ENCODE measurements around the gene ZNF311.
A peak's percentile ranks its signal among the peaks of the same experiment; 100 is the strongest.

DNA sequence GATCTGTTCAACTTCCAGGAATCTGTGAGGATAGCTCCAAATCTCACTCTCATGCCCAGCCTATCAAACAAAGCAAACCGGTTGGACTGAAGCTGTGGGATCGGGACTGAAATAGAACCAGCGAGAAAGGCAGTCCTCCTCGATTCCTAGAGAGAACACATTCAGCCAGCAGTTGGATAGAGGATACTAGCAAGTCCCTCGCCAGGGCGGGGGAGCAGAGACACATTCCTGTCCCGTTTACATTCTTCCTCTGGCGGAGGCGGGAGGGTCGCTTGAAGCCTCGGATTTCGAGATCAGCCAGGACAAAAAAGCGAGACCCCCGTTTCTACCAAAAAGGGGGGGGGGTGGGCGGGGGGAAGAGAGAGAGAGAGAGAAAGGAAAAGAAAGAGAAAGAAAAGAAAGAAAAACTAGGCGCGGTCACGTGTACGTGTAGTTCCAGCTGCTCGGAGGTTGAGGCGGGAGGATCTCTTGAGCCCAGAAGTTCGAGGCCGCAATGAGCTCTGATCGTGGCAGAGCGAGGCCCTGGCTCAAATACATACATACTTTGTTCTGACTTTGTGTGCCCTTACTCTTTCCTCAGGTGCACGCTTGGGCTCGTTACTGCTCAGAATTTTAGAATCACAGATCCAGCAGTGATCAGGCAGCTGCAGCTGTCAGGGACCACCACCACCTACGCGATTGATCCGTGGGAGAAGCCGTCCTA lies 19.5 kb downstream of the ZNF311 start:
- TF ChIP-seq, protein P1, sequence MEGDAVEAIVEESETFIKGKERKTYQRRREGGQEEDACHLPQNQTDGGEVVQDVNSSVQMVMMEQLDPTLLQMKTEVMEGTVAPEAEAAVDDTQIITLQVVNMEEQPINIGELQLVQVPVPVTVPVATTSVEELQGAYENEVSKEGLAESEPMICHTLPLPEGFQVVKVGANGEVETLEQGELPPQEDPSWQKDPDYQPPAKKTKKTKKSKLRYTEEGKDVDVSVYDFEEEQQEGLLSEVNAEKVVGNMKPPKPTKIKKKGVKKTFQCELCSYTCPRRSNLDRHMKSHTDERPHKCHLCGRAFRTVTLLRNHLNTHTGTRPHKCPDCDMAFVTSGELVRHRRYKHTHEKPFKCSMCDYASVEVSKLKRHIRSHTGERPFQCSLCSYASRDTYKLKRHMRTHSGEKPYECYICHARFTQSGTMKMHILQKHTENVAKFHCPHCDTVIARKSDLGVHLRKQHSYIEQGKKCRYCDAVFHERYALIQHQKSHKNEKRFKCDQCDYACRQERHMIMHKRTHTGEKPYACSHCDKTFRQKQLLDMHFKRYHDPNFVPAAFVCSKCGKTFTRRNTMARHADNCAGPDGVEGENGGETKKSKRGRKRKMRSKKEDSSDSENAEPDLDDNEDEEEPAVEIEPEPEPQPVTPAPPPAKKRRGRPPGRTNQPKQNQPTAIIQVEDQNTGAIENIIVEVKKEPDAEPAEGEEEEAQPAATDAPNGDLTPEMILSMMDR (IDR thresholded peaks at IDR 0.05), result no peak
- TF ChIP-seq POLR2A (IDR thresholded peaks at IDR 0.05), result no peak
- peak; percentile 45 to 80 (median 65) for TF ChIP-seq POLR2AphosphoS5 (IDR thresholded peaks at IDR 0.05)

All from breast epithelium (tissue), 3 donors.